ENCODE measurements around the gene ATP5F1A.

GRCh38 chr18:46048641-46049040 is 49.5 kb downstream of the ATP5F1A start:
- TF ChIP-seq EP300 (IDR thresholded peaks at IDR 0.05; ENCODE audit: borderline replicate concordance): no peak
- no peak for TF ChIP-seq REST (IDR thresholded peaks at IDR 0.05; ENCODE audit: low read depth)
- no peak for TF ChIP-seq RAD21 (IDR thresholded peaks at IDR 0.05; ENCODE audit: low read depth)
- TF ChIP-seq FOXM1 (IDR thresholded peaks at IDR 0.05; ENCODE audit: borderline replicate concordance, low read depth): no peak
